ENCODE results near the gene DCST1. TPM values are rescaled to one million over a fixed set of nuclear protein-coding genes. Genes with fewer than 3 reads are reported as not detected.

Gene DCST1
- total RNA-seq, 1 experiment from 2014 or later: not detected

DNA sequence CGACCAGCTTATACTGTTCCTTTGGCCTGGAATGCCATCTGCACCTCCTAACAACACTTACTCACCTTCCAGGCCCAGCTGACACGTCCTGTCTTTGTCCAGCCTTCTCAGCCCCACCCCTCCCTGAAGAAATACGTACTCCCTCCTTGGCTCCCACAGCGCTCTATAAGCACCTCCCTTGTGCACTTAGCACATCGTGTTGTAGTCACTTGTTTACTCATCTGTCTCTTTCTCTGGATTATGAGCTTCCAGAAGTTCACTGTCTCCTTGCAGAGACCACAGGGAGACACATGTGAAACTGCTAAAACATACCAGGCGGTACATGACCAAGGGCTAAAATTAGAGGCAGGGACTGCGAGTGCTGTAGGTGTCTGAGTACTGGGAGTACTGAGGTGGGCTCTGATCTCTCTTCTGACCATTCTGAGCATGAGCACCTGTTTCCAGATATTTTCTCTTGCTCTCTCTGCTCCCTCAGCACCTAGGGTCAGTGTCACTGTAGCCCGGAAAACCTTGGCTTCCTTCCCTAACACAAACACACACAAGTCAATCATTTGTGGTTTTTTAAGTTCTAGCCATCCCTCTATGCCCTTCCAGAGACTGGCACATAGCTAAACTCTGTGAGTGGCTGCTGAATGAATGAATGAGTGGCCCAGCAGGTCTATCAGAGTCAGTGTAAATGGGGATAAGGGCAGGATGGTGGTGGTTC is 5.1 kb downstream of the DCST1 start:
- no peak for DNase-seq (ENCODE audit: low spot score)
- intact Hi-C loops (cut with micrococcal nuclease; ENCODE audit: unreplicated experiment): no loop called here
- Histone ChIP-seq H3K36me3 (ENCODE audit: insufficient read depth, low read length, poor library complexity, severe bottlenecking) (no peaks in the 10 kb centered on the region), H3K9me3 (ENCODE audit: low read depth, low read length, poor library complexity, severe bottlenecking) (no peaks in the 10 kb centered on the region), H3K4me1 (ENCODE audit: insufficient read depth, low read length, poor library complexity, severe bottlenecking) (no peaks in the 10 kb centered on the region), H3K4me3 (ENCODE audit: low read depth, low read length, poor library complexity, severe bottlenecking) (no peak overlapping the region), H3K27me3 (replicated peaks; ENCODE audit: insufficient read depth, low read depth, low read length, poor library complexity) (no peaks in the 10 kb centered on the region), H3K27ac (ENCODE audit: low read depth, low read length, poor library complexity, severe bottlenecking) (no peak overlapping the region)
- BruUV-seq (replicated peaks): no TSS peak
- ChIA-PET CTCF (interaction anchor here (0.9 kb wide), 1 partner anchor 12 kb away, joined by 3 read pairs; the partner anchor contains the start of gene ADAM15), POLR2A (ENCODE audit: low non-redundant PET) (no interaction called here)
- TF ChIP-seq EZH2 (IDR thresholded peaks at IDR 0.05; ENCODE audit: borderline replicate concordance, low read depth, low read length, poor library complexity, severe bottlenecking) (no peak), CTCF (conservative IDR thresholded peaks at IDR 0.05; ENCODE audit: low read depth, low read length) (no peak)

DNA sequence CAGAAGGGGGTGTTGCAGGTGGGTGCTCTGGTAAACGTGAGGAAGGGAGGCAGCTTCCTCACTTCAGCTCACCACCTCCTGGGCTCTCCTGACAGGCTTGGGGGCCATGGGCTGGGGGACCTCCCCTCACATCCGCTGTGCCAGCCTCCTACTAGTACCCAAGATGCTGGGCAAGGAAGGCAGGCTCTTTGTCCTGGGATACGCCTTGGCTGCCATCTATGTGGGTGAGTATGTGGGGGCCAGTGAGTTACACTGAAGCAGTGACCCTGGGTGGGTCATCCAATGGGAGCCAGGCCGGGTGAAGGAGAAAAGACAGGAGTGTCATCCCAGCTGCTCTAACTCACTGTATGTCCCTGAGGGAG is 5.7 kb downstream of the DCST1 start:
- no peak overlapping the region for H3K27ac ChIP-seq (ENCODE audit: low read depth, low read length, poor library complexity, severe bottlenecking)
- intact Hi-C loops (cut with micrococcal nuclease; ENCODE audit: unreplicated experiment): no loop called here
- ChIA-PET CTCF (interaction anchor here (0.9 kb wide), 1 partner anchor 12 kb away, joined by 3 read pairs; the partner anchor contains the start of gene ADAM15), POLR2A (ENCODE audit: low non-redundant PET) (no interaction called here)
- no peak for DNase-seq (ENCODE audit: low spot score)
- no TSS peak for BruUV-seq (replicated peaks)
- H3K27me3 ChIP-seq (replicated peaks; ENCODE audit: insufficient read depth, low read depth, low read length, poor library complexity): no peaks in the 10 kb centered on the region
- H3K4me3 ChIP-seq (ENCODE audit: low read depth, low read length, poor library complexity, severe bottlenecking): no peak overlapping the region
- H3K9me3 ChIP-seq (ENCODE audit: low read depth, low read length, poor library complexity, severe bottlenecking): no peaks in the 10 kb centered on the region
- TF ChIP-seq EZH2 (IDR thresholded peaks at IDR 0.05; ENCODE audit: borderline replicate concordance, low read depth, low read length, poor library complexity, severe bottlenecking) (no peak), CTCF (conservative IDR thresholded peaks at IDR 0.05; ENCODE audit: low read depth, low read length) (no peak)
- no peaks in the 10 kb centered on the region for H3K36me3 ChIP-seq (ENCODE audit: insufficient read depth, low read length, poor library complexity, severe bottlenecking)
- no peaks in the 10 kb centered on the region for H3K4me1 ChIP-seq (ENCODE audit: insufficient read depth, low read length, poor library complexity, severe bottlenecking)

DNA sequence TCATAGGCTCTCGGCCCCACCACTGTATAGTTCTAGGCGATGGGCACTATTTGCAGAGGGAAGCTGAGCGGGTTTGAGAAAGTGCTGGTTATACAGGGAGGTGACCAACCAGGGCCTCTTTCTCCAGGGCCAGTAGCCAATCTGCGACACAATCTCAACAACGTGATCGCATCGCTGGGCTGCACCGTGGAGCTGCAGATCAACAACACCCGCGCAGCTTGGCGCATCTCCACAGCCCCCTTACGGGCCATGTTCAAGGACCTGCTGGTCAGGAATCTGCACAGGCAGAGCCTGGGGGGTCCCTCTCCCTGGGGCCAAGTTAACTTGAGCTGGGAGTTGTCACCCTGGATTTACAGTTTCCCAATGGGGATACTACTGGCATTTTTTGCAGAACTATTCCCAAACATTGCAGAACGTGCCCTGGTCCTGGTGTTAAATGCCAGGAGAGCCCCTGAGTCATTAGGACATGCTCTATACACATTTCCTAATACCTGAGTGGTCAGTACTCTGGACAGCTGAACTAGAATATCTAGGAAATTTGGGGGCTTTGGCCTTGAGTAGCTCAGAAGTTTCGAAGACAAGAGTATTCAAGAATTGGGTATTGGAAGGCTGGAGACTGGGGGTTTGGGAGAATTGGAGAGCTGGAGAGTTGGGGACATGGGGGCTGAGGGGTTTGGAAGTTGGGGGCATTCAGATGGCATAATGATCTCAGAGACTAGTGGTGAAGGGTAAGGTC is 6.9 kb downstream of the DCST1 start:
- TF ChIP-seq EZH2 (IDR thresholded peaks at IDR 0.05; ENCODE audit: borderline replicate concordance, low read depth, low read length, poor library complexity, severe bottlenecking) (no peak), CTCF (conservative IDR thresholded peaks at IDR 0.05; ENCODE audit: low read depth, low read length) (no peak)
- Histone ChIP-seq H3K27ac (ENCODE audit: low read depth, low read length, poor library complexity, severe bottlenecking) (no peak overlapping the region), H3K36me3 (ENCODE audit: insufficient read depth, low read length, poor library complexity, severe bottlenecking) (no peaks in the 10 kb centered on the region), H3K4me1 (ENCODE audit: insufficient read depth, low read length, poor library complexity, severe bottlenecking) (no peaks in the 10 kb centered on the region), H3K27me3 (replicated peaks; ENCODE audit: insufficient read depth, low read depth, low read length, poor library complexity) (no peaks in the 10 kb centered on the region), H3K4me3 (ENCODE audit: low read depth, low read length, poor library complexity, severe bottlenecking) (no peak overlapping the region), H3K9me3 (ENCODE audit: low read depth, low read length, poor library complexity, severe bottlenecking) (no peaks in the 10 kb centered on the region)
- POLR2A ChIA-PET (ENCODE audit: low non-redundant PET): interaction anchor here (0.5 to 0.7 kb wide), 3 partner anchors 12 to 22 kb away, joined by 3 to 6 read pairs (median 6); no protein-coding TSS in a partner anchor
- intact Hi-C loops (cut with micrococcal nuclease; ENCODE audit: unreplicated experiment): no loop called here
- DNase-seq (ENCODE audit: low spot score): no peak
- CTCF ChIA-PET: interaction anchor here (0.7 kb wide), 1 partner anchor 84 kb away, joined by 3 read pairs; no protein-coding TSS in a partner anchor
- no TSS peak for BruUV-seq (replicated peaks)
